Measurements from ENCODE around the gene SLC10A7. TPM values are rescaled to one million over a fixed set of nuclear protein-coding genes. Genes with fewer than 3 reads are reported as not detected.

SLC10A7 gene
- total and polyA plus RNA-seq, 2 of the 4 experiments (the other 2 are of a cell fraction) = 5.2 to 8.4 TPM

DNA sequence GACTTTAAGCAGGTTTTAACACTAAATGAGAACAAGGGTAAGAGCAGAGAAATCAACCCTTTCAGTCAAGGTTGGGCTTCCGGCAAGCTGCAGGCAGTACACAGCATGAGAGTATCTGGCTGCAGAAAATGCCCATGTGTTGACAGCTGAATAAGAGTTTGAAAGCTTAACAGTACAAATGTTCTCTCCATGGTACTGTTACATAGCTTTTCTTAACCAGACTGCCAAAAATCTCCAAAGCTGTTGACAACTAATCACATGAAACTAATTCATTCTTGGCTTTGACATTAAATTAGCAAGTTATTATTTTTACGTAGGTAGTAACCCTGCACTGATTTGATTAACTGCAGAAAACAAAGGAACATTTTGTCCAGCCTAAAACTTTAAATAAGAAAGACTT is 153.5 kb downstream of the SLC10A7 start:
- H3K4me1 ChIP-seq (ENCODE audit: control insufficient read depth, insufficient read depth, low read length) = no peaks in the 10 kb centered on the region
- no peak overlapping the region for H2AK5ac ChIP-seq (ENCODE audit: low read depth, low read length)
- no peak overlapping the region for H3K27ac ChIP-seq (ENCODE audit: insufficient read depth, low read length)
- in situ Hi-C loops (cut with MboI; ENCODE audit: low sequenced_read_pairs) (no loop called here), intact Hi-C loops (cut with micrococcal nuclease) (no loop called here), dilution Hi-C loops (cut with HindIII; ENCODE audit: low sequenced_read_pairs, unreplicated experiment) (no loop called here)
- no peak overlapping the region for H3K4ac ChIP-seq (ENCODE audit: low read depth, low read length)
- ATAC-seq (ENCODE audit: low read depth) (no peak), DNase-seq (no peak)
- H3K36me3 ChIP-seq (ENCODE audit: control insufficient read depth, insufficient read depth, low read length) = no peaks in the 10 kb centered on the region
- H3K23ac ChIP-seq (ENCODE audit: low read depth, low read length) = no peak overlapping the region
- no peaks in the 10 kb centered on the region; a peak in 1 of 4 replicates for H3K79me1 ChIP-seq (ENCODE audit: low read depth in 1 of 2, low read length in 2 of 2)
- BruUV-seq (replicated peaks) = no TSS peak
- no CpG with 5 or more reads among the region's 2 CpGs for WGBS, 2 experiments (ENCODE audit: extremely low coverage in 2 of 2, insufficient read length in 1 of 2)
- no peak overlapping the region for H3K14ac ChIP-seq (replicated peaks; ENCODE audit: low read depth, low read length)
- H4K8ac ChIP-seq (ENCODE audit: low read depth in 2 of 2, low read length in 2 of 2) = no peak overlapping the region
- no peak overlapping the region for H2AK9ac ChIP-seq (replicated peaks; ENCODE audit: low read depth, low read length, poor library complexity)
- H4K91ac ChIP-seq (ENCODE audit: insufficient read depth, low read depth, low read length) = no peak overlapping the region
- TF ChIP-seq CEBPB (IDR thresholded peaks at IDR 0.05; ENCODE audit: low read depth, low read length) = no peak
- no peak for TF ChIP-seq MAZ (IDR thresholded peaks at IDR 0.05; ENCODE audit: borderline replicate concordance, low read depth, low read length)
- no peak for TF ChIP-seq RFX5 (IDR thresholded peaks at IDR 0.05; ENCODE audit: low read depth, low read length)
- TF ChIP-seq NFE2L2 (IDR thresholded peaks at IDR 0.05; ENCODE audit: low read depth, low read length) = no peak
- no peak for TF ChIP-seq MAFK (IDR thresholded peaks at IDR 0.05; ENCODE audit: low read depth, low read length)
- TF ChIP-seq, protein P1, sequence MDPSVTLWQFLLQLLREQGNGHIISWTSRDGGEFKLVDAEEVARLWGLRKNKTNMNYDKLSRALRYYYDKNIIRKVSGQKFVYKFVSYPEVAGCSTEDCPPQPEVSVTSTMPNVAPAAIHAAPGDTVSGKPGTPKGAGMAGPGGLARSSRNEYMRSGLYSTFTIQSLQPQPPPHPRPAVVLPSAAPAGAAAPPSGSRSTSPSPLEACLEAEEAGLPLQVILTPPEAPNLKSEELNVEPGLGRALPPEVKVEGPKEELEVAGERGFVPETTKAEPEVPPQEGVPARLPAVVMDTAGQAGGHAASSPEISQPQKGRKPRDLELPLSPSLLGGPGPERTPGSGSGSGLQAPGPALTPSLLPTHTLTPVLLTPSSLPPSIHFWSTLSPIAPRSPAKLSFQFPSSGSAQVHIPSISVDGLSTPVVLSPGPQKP (IDR thresholded peaks at IDR 0.05; ENCODE audit: borderline replicate concordance, low read depth, low read length) = no peak
- no peak for TF ChIP-seq BHLHE40 (IDR thresholded peaks at IDR 0.05; ENCODE audit: low read depth, low read length)
- TF ChIP-seq SMC3 (IDR thresholded peaks at IDR 0.05; ENCODE audit: low read depth, low read length) = no peak
- no peak overlapping the region for H4K5ac ChIP-seq (ENCODE audit: low read depth, low read length)
- no peak overlapping the region for H2BK20ac ChIP-seq (ENCODE audit: low read depth, low read length)
- H3K4me3 ChIP-seq (ENCODE audit: insufficient read depth, low read depth, low read length) = no peak overlapping the region
- H3K9ac ChIP-seq (ENCODE audit: low read depth, low read length) = no peak overlapping the region
- no peak overlapping the region for H2BK5ac ChIP-seq (ENCODE audit: low read depth, low read length, poor library complexity, severe bottlenecking)
- no peak overlapping the region for H2BK120ac ChIP-seq (ENCODE audit: low read depth, low read length)
- no peak overlapping the region for H2AFZ ChIP-seq (replicated peaks; ENCODE audit: low read length, poor library complexity)
- no peaks in the 10 kb centered on the region for H3K27me3 ChIP-seq (ENCODE audit: control insufficient read depth, insufficient read depth, low read length)
- H3K9me1 ChIP-seq (ENCODE audit: insufficient read depth, low read length) = no peaks in the 10 kb centered on the region
- no peaks in the 10 kb centered on the region for H3K9me3 ChIP-seq (ENCODE audit: control insufficient read depth, insufficient read depth, low read length)
- H4K20me1 ChIP-seq (ENCODE audit: insufficient read depth, low read length) = no peaks in the 10 kb centered on the region
- H2BK15ac ChIP-seq (ENCODE audit: low read depth, low read length) = no peak overlapping the region
- no peak overlapping the region for H3K4me2 ChIP-seq (ENCODE audit: low read depth, low read length)
- POLR2A ChIA-PET (ENCODE audit: unreplicated experiment) = no interaction called here
- H3K56ac ChIP-seq (ENCODE audit: extremely low read depth, insufficient read depth, low read length) = no peak overlapping the region
- CTCF ChIA-PET = interaction anchor here (1.5 kb wide), 1 partner anchor 10 kb away, joined by 3 read pairs; no protein-coding TSS in a partner anchor
- no peak overlapping the region for H3K18ac ChIP-seq (ENCODE audit: low read depth, low read length)
